SU-DHL-6 (cell line): ENCODE measurements around the gene RPA3.

ENCODE experiments used
- H2AFZ ChIP-seq: fragments of 200-600 bp; sonication (generic); 2 replicates; pipeline ENCODE4 v1.6.1; 2014; ENCODE audit warnings: low read depth, mild to moderate bottlenecking, moderate library complexity, mixed read lengths, antibody characterized with exemption, low read length; ENCODE audit not compliant: severe bottlenecking
- H3F3A ChIP-seq: fragments of 200-600 bp; shearing (Covaris generic); 2 replicates; pipeline ENCODE4 v1.6.0; 2016; ENCODE audit warnings: antibody characterized with exemption, mild to moderate bottlenecking; ENCODE audit not compliant: insufficient read depth
- H3K27ac ChIP-seq: fragments of 200-600 bp; sonication (generic); 2 replicates; pipeline ENCODE4 v1.5.1; 2016; ENCODE audit warnings: low read depth, mild to moderate bottlenecking, low read length, moderate library complexity, mixed read lengths
- H3K27me3 ChIP-seq: fragments of 200-600 bp; sonication (generic), shearing (Covaris generic); 2 replicates; pipeline ENCODE4 v1.6.0; 2014; ENCODE audit warnings: mild to moderate bottlenecking, low read length
- H3K36me3 ChIP-seq: fragments of 200-600 bp; sonication (generic); 2 replicates; pipeline ENCODE4 v1.6.1; 2014; ENCODE audit warnings: mild to moderate bottlenecking, low read length, mixed read lengths
- H3K4me2 ChIP-seq: fragments of 300-600, 200-600 bp; shearing (Covaris generic), sonication (generic); 2 replicates; pipeline ENCODE4 v1.6.0; 2014; ENCODE audit warnings: low read length, low read depth, mild to moderate bottlenecking; ENCODE audit not compliant: poor library complexity, severe bottlenecking
- H3K4me3 ChIP-seq: fragments of 200-600 bp; sonication (generic); 2 replicates; pipeline ENCODE4 v1.5.1; 2014; ENCODE audit warnings: antibody characterized with exemption, low read length, mild to moderate bottlenecking, mixed read lengths; ENCODE audit not compliant: insufficient read depth, poor library complexity, severe bottlenecking
- H3K79me2 ChIP-seq: fragments of 200-600 bp; sonication (generic); 2 replicates; pipeline ENCODE4 v1.6.1; 2014; ENCODE audit warnings: mild to moderate bottlenecking, low read length, moderate library complexity; ENCODE audit not compliant: insufficient read depth
- H3K9ac ChIP-seq: fragments of 200-600 bp; sonication (generic); 2 replicates; pipeline ENCODE4 v1.7.0; 2014; ENCODE audit warnings: mild to moderate bottlenecking, low read length
- H3K9me2 ChIP-seq: fragments of 200-600 bp; sonication (generic); replicated peaks from 2 replicates; pipeline ENCODE4 v1.6.1; 2014; ENCODE audit warnings: low read length; ENCODE audit not compliant: insufficient read depth
- H3K9me3 ChIP-seq: fragments of 200-600 bp; sonication (generic); 2 replicates; pipeline ENCODE4 v1.6.1; 2014; ENCODE audit warnings: low read length, mixed read lengths; ENCODE audit not compliant: insufficient read depth
- H4K20me1 ChIP-seq: fragments of 200-600 bp; sonication (generic); 2 replicates; pipeline ENCODE4 v1.6.1; 2014; ENCODE audit warnings: low read depth, mild to moderate bottlenecking, antibody characterized with exemption, low read length, moderate library complexity, mixed read lengths
- CTCF ChIP-seq: fragments of 200-600 bp; sonication (generic); IDR thresholded peaks from one replicate; pipeline ENCODE4 v1.5.1; 2017; ENCODE audit warnings: antibody characterized with exemption, mild to moderate bottlenecking, low read length, moderate library complexity; ENCODE audit not compliant: insufficient read depth, poor library complexity, severe bottlenecking
- EZH2phosphoT487 ChIP-seq: fragments of 200-600 bp; sonication (generic), shearing (Covaris generic); conservative IDR thresholded peaks from 2 replicates; pipeline ENCODE4 v1.6.1; 2018; ENCODE audit warnings: mild to moderate bottlenecking, antibody characterized with exemption, low read length, moderate library complexity, mixed read lengths

Gene RPA3

GRCh38 chr7:7650682-7651206 lies 67.7 kb downstream of the RPA3 start:
- no peak overlapping the region for H2AFZ ChIP-seq
- no peaks in the 10 kb centered on the region for H4K20me1 ChIP-seq
- no peaks in the 10 kb centered on the region for H3K36me3 ChIP-seq
- H3K4me3 ChIP-seq, result no peak overlapping the region
- peaks cover 62% of the 10 kb centered on the region for H3K79me2 ChIP-seq
- no peak overlapping the region for H3K9ac ChIP-seq
- no peaks in the 10 kb centered on the region for H3K27me3 ChIP-seq
- no peaks in the 10 kb centered on the region for H3K9me2 ChIP-seq
- no peaks in the 10 kb centered on the region for H3K9me3 ChIP-seq
- no peak overlapping the region for H3K27ac ChIP-seq
- H3K4me2 ChIP-seq, result no peak overlapping the region
- no peaks in the 10 kb centered on the region for H3F3A ChIP-seq
- TF ChIP-seq CTCF (no peak), EZH2phosphoT487 (no peak)

DNA sequence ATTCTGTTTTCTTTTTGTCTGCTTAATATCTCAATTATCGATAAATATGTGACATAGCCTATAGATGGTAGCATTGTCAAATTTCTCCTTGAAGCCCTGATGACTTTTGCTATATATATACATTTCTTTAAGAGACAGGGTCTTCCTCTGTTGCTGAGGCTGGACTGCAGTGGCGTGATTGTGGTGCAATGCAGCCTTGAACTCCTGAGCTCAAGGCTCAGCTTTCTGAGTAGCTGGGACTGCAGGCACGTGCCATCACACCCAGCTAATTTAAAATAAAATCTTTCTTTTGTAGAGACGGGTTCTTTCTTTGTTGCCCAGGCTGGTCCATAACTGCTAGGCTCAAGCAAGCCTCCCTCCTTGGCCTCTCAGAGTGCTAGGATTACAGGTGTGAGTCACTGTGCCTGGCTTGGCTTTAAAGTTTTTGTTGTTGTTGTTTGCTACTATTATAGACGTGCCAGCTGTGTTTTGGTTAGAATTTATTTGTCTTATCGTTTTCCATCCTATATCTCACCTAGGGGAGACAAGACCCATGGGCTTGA lies 70.8 kb downstream of the RPA3 start:
- Histone ChIP-seq H4K20me1 (no peaks in the 10 kb centered on the region), H2AFZ (no peak overlapping the region), H3F3A (no peaks in the 10 kb centered on the region), H3K4me3 (no peak overlapping the region), H3K9me2 (no peaks in the 10 kb centered on the region), H3K79me2 (peaks cover 70% of the 10 kb centered on the region; the same call in 1 of the 2 replicates), H3K9ac (no peak overlapping the region), H3K27ac (no peak overlapping the region), H3K4me2 (no peak overlapping the region), H3K27me3 (no peaks in the 10 kb centered on the region), H3K9me3 (no peaks in the 10 kb centered on the region), H3K36me3 (no peaks in the 10 kb centered on the region)
- TF ChIP-seq EZH2phosphoT487 (no peak), CTCF (no peak)

GRCh38 chr7:7642081-7642480 lies 76.3 kb downstream of the RPA3 start:
- peaks cover 6% of the 10 kb centered on the region; the same call in 1 of the 2 replicates for H3F3A ChIP-seq
- TF ChIP-seq EZH2phosphoT487, result no peak
- no peak for TF ChIP-seq CTCF
- H3K4me2 ChIP-seq, result peak overlapping the region; percentile 67
- H3K79me2 ChIP-seq, result peaks cover 65% of the 10 kb centered on the region
- no peaks in the 10 kb centered on the region for H3K9me3 ChIP-seq
- no peaks in the 10 kb centered on the region for H3K27me3 ChIP-seq
- H3K4me3 ChIP-seq, result peak overlapping the region; percentile 81
- H3K36me3 ChIP-seq, result peaks cover 13% of the 10 kb centered on the region
- H4K20me1 ChIP-seq, result no peaks in the 10 kb centered on the region
- peak overlapping the region; percentile 73; the same call in 1 of the 2 replicates for H3K9ac ChIP-seq
- no peak overlapping the region for H2AFZ ChIP-seq
- no peaks in the 10 kb centered on the region for H3K9me2 ChIP-seq
- no peak overlapping the region for H3K27ac ChIP-seq
